Activated CD8-positive, alpha-beta memory T cell treated with anti-CD3 and anti-CD28 coated beads, Interleukin-2, amount 50 U/mL, for 24 hours (primary cell): ENCODE measurements around the gene COL4A1.

Source experiments
- DNase-seq: peaks from one replicate; pipeline ENCODE4 v3.0.0-alpha.2; 2020; ENCODE audit errors: extremely low read depth

COL4A1 gene

DNA sequence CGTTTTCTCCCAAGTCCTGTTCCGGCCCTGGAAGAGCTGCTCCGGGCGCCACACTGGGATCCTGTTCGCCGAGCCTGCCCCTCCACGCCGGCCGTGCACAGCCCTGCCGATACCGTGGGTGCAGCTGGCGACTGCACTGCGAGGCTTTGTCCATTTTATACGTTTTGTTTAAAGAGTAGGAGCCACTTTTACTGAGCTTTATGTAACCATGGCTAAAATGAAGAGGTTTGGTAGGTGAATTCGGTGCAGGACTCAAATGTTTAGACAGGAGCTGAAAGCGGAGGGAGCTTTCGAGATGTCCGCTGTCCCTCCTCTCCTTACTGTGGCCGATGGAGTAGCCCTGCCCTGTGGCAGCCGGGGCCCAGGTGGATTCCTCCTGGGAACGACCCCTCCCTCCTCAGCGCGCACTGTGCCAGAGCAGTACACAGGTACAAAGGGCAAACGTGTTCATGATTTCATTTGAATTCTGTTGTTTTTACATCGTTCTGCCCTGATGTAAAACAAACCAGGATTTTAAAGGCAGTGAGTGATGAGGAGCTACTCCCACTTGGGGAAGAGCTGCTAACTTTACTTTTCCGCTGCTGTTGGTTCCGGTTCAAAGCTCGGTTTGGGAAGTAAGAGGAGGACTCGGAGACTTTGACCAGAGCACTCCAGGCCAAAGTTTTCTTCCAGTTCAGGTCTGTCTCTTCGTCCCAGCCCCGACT is 1.9 kb upstream of the COL4A1 start:
- no peak for DNase-seq

DNA sequence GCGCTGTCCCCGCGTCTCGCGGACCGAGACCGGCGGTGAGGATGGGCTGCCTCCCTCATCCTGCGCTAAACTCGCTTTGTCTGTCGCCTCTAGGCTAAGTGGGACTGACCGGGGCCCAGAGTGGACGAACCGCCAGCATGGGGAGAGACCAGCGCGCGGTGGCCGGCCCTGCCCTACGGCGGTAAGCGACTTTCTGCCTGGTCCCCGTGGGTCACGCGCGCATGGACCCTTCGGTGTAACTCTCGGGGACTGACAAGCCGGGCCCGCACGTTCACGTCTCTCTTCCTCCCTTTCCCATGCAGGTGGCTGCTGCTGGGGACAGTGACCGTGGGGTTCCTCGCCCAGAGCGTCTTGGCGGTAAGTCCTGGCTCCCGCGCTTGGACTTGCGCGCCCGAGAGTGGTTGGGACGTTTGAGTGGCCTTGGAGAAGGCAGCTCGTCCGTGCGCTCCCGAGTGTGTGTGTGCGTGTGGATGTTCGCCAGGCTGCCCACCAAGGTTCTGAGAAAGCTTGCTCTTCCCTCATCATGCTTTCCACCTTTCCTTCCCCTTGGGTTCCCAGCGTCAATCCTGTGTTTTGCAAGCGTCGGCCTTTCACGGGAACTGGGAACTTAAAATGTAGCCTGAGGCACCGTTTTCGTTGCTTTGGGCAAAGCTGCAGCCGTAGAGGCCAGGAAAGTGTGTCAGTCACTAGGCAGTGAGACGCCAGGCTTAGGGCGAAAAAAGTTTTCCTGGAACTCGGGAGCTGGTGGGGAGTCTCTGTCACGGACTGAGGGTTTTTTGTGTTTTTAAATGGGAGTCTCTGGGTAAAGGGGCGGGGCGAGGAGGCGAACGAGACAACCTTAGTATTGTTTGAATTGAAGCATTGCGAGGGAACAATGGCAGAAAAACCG is 1.1 kb upstream of the COL4A1 start:
- no peak for DNase-seq

DNA sequence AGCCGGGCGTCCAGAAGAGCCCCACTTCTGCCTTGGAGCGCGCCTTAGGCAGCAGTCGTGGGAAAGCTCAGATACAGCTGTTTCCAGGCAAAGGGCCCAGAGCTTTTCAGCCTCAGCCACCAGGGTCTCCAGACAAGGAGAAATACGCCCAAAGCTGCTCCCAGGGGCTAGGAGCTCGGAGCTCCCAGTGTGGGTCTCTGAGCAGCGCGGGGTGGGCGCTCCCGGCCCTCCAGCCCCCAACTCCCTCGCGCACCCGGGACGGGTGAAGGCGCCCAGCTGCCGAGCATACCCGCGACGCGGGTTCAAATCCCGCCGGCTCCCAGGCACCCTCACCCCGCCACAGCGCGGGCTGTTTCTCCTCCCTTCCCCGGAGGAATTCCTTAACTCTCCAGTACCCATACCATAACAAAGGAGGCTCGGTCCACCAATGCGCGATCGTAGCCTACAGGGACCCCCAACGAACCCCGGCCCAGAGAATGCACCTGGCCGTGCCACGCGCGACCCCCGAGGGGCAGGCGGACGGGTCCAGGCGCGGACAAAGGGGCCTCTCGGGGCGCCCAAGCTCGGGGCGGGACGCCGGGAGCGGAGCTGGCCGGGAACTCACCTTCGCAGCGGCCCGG is 507 bp downstream of the COL4A1 start:
- DNase-seq, result no peak

DNA sequence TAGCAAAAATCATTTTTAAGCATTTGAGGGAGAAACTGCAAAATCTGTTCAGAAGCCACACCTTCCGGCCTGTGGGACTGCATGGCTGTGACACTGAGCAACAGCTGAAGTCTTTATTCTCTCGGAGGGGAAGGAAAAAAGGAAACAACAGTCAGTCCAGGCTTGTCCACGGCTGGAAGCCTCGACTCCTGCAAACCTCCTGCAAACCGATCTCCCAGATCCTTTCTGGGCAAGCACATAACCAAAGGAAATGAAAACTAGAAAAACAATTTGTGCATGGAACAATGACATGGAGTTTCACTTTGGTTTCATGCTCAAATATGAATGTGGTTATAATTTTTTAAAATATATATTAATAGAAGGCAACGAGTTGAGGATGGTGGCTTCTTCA is 1.0 kb downstream of the COL4A1 start:
- DNase-seq, result no peak

DNA sequence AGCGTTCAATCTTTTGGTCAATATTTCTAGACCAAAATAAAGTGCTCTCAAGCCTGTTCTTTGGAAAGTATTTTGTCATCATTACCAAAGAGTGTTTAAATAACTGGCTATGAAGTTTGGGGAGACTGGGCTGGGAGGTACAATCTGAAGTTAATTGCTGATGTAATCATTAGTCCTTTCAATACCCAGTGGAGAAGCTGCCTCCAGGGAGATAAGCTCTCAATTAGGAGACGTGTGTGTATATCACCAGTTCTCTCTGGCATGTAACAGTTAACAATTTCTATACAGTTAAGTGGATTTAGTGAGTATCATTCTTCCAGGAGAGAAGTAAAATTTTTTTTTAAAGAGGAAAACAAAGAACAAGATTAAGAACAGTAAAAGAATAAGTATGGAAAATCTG is 1.4 kb downstream of the COL4A1 start:
- no peak for DNase-seq

DNA sequence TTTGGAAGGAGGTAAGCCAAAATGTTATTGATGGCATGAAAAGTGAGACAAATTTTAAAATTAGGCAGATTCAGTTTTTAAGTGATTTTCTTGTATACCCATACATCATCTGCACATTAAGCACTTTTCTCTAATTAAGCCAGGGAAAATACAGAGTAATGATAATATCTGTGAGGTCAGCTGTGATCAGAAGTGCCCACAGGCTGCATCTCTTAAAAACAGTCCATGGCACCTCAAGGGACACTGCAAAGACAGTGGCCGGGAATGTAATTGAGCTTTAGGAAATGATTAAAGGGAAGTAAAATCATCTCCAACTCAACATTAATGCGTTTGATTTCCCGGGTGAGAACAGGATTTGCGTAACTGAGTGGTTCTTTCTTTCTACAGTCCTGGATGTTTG is 2.0 kb downstream of the COL4A1 start:
- DNase-seq, result no peak

DNA sequence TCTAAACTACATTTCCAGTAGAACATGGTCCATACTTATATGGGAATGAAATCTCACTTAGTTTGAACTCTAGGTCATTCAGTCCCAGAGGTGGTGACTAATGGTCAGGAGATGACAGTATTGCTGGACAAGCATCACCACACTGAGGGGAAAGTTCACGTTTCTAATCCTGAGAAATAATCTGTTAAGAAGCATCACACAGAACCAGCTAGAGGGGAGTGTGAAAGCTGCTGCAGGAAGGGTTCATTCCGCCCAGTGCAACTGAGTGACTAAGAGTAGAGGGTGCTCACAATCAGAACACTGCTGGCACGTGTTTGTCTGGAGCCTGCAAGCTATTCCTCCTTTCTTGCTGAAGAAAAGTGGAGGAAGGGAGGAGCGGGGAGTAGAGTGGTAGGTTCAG is 2.7 kb downstream of the COL4A1 start:
- no peak for DNase-seq

DNA sequence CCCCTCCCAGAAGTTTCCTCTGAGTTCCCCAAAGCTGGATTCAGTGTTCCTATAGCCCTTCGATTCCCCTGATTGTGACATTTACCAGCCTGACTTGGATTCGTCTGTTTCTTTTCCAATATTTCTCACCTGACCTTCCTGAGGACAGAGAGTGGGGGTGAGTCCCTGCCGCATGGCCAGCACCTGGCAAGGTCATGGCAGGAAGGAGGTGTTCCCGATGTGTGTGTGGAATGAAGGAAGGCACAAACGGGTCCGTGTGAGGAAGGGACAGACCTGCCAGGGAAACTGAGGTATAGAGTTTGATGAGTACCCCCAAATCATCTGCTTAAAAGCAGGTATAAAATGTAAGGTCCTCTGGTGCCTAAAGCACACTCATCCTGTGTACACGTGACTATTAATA is 3.3 kb downstream of the COL4A1 start:
- DNase-seq, result no peak

DNA sequence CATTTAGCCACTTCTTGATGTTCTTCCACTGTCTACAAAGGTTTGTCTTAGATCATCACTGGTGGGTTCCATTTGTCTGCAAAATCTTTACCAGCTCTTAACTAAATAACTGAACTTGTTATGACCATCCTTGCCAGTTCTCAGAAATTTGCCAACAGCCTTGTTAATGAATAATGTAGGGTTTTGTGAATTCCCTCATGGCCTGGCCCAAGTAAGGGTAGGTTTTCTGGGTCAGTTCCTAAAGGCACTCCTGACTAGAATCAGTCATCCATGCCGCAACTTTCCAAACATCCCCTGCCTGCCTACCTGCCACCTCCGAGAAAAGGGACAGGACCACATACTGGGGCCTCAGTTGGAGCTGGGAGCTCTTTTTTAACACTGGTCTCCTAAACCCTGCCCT is 4.0 kb downstream of the COL4A1 start:
- DNase-seq, result no peak

DNA sequence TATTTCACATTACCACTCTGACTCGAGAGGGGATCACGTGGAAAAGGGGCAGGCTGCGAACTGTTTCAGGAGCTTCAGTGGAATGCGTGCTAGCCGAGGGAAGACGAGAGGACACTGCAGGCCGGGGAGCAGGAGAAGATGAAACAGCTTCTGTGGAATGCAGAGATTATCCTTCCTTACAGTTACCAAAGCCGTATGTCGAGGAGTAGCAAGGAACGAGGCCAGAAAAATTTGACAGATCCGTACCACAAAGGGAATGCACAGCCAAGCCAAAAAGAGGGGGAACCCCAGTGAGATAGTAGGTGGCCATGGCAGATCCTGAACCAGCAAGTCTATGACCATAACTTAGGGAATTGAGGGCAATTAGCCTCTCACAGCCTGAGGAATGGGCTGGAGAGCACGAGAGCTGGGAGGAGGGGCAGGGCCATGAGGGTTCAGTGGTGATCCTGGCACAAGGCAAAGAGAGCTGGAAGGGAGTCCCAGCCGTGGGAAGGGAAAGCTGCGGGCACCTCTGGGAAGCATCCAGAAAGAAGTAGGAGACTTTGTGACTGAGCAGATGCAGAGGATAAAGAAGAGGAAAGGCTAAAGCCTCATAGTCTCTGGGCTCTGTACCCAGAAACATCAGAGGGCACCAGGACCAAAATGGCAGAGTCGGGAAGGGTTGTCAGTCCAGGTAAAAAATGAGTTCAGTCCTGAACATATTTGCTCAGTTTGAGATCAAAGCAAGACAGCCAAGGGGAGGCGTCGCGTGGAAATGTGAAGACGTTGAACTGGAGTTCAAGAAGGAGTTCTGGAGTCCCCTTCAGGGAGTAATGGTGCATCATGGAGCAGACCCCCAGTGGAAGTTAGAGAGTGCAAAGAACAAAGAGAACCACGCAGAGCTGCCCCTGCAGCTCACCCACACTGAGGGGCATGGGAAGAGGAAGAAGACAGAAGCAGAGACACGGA is 5.1 kb downstream of the COL4A1 start:
- no peak for DNase-seq

DNA sequence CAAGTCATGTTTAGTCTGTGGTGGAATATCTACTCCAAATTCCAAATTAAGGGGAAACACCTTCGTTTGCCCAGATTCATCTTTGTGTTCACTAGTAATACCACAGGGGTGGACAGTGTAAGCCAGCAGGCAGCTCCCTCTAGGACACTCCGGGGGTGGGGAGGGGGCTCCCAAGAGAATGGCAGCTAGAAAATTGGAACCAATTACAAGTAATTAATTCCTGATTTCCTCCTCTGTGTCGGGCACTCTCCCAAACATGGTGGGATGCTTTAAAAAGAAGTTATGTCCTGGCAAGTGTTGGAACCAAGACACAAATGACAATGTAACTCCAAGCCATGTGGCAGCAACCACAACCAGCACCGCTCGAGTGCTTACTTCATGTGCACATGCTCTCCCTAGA is 5.9 kb downstream of the COL4A1 start:
- no peak for DNase-seq

DNA sequence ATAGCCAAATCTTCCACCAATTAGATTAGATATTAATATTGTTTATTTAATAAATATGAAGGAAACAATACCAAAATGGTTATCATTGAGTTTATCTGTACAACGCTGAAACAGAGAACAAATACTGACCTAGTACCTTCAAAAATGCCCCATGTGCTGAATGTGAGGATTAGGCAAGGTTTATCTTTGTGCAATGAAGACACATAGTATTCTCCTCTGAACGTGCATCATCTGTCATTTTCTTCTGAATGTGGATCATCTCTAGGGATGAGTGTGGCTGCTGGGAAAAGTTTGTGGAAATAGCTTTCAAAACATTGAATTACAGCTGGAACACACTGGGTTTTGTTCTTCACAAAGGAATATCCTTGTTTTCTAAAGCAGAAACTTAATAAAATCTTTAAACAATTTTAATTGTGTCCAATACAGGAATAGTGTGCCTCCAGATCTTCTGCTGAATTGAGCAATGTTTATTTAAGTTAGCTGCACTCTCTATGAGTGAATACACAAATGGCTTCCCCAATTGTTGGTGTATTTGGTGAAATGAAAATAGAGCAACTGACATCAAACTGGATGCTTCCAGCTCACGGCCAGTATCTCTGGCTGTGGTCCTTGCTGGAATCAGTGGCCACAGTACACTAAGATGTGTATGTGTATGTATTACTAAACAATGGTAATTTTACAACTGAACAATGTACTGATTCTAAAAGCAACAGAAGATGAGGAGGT is 6.7 kb downstream of the COL4A1 start:
- DNase-seq, result no peak

DNA sequence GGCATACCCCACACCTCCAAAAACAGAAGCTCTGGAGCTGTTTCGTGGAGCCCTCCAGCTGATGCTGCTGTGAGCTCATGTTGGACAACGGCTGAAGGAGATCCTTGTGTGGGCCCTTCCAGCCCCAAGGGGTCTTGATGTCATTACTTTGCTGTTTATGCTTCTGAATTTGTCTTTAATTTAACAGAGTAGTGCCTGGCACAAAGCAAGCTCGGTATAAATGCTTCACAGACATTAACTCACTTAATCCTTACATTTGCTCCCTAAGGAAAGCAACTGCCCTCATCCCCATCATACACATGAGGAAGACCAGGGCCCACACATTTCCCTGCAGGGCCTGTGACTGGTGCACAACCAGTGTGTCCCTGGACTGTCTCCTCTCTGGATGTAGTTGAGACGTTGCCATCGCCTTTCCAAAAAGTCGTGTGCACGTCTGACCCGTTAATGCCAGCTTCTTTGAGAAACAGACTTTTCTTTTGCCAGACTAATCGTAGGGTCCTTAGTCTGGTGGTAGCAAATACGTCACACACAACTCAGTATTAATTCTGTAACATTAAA is 7.6 kb downstream of the COL4A1 start:
- no peak for DNase-seq

DNA sequence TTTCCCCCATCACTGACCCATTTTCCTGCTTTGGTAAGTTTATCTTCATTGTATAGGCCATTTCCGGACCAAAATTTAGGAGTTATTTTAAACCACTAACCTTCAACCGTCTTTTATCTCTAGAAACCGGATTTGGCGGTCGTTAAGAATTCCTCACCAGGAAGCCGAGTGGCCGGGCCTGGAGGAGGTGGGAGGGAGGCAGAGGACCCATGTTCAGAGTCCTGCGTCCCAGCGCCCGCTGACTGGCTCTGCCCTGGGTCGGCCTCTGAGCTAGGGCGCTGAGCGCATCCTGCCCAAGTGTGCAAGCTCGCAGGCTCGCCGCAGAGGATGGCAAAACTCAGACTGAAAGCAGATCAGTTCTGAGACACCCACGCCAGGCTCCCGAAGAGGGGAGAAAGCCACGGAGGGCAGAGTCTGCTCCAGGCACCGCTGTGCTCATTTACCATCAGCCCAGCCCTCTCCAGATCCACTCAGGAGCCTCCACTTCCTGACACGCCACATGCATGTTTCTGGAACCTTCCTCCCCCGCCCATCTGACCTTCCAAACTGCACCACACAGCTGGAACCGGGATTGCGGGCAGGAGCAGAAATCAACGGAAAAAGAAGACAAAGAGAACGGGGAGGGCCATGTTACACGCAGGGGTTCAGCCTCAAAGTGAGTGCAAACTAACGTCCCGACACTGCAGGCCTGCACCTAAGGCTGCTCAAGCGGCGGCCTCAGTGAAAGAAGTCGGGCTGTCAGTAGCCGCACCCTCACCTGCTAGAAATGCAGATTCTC is 8.3 kb downstream of the COL4A1 start:
- no peak for DNase-seq

DNA sequence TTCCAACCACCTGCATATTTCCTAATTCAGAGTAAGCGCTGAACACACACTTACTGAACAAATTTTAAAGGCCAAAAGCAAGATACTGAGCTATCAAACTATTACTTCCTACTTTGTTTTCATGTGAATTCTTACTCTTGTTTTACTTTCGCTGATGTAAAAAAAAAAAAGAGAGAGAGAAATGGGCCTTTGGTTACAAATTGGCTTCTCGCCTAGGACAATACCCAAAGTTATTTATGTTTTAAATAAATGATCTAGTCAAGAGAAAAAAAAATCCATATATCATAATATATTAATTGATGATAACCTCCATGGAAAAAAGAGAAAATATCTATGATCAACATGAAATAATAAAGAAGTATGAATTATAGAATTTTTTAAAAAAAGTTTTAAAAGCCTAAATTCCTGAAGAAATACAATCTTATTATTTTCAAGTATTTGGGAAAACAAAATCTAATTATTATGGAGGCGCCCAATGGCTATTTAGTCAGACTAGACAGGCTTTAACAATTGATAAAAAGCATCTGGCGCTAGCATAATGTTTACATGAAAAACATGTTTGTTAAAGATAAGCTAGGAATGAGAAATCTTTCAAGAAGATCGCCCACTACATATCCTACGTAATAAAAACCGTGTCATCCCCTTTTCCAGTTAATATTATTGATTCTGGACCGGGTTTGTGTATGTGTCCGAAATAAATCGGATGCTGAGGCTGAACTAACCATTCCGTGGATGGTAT is 9.0 kb downstream of the COL4A1 start:
- no peak for DNase-seq

DNA sequence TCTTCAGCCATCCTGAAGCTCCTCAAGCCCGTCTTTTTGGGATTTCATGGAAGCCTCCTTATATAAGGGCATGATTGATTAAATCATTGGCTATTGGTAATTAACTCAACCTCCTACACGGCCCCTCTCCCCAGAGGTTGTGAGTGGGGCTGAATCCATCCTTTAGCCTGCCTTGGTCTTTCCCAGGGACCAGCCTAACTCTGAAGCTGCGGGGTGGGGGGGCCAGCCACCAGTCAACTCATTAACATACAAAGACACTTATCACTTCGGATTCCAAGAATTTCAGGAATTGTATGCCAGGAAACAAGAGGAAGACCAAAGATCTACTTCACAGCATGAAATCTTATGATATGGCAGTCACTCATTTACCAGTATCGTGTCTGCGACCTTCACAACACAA is 9.9 kb downstream of the COL4A1 start:
- no peak for DNase-seq

DNA sequence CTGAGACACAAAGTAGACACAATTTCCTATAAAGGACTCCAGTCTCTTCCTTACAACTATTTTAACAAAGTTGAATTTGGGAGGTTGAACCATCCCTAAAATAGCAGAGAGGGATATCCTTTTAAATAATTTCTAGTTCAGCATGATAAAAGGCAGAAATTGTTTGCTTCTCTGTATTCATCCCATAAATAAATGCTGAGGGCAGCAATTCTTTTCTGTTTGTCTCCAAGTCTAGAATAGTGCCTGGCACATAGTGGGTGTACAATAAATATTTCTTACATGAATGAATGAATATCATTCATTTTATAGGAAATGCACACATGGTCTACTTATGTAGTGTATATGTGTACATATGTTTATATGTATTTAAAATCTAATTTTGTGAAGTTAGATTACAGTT is 12.3 kb downstream of the COL4A1 start:
- DNase-seq, result no peak

DNA sequence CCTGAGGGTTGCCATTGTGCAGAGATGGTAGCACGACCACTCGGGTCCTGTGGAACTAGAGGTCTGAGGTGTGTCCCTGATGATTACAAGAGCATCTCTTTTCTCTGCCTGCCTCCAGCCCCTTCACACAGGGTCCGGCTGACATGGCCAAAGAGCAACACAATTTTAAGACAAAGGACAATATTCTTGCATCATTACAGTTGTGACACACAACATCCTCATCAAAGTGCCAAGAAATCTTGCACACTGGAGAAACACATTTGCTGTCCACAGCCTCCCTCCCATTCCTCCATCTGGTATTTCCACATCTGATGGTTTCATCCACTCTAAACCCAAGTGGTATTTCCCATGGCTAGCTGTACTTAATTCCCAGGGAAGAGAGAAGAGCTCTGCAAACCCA is 12.8 kb downstream of the COL4A1 start:
- DNase-seq, result no peak

DNA sequence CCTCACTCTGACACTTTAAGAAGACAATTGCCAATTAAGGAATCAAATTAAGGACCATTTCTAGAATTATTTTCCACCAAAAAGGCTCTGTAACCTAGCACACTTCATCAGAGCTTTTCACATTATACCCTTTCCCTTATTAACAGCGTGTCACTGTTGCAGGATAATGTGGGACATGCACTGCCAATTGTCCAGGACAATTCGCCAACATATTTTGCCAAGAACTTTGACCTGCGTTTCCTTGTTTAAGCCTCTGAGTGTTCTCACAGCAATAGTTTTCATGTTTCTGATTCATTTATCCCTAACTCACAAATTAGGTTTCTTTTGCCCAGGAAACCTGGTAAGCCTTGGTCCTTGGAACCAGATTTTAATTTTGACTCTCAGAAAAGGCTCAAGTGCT is 13.3 kb downstream of the COL4A1 start:
- no peak for DNase-seq
